Loucy (cell line): ENCODE data around the gene TBC1D22A.

Source experiments
- EZH2phosphoT487 ChIP-seq: fragments of 200-600 bp; IDR thresholded peaks from 2 replicates; pipeline ENCODE4 v1.6.1; 2018; ENCODE audit warnings: antibody characterized with exemption, mild to moderate bottlenecking, moderate library complexity, borderline replicate concordance
- TF ChIP-seq, protein P1 (sequence below): fragments of 200-600 bp; sonication (generic); conservative IDR thresholded peaks from 2 replicates; pipeline ENCODE4 v1.5.1; 2014; ENCODE audit warnings: mild to moderate bottlenecking, antibody characterized with exemption, low read length

DNA sequence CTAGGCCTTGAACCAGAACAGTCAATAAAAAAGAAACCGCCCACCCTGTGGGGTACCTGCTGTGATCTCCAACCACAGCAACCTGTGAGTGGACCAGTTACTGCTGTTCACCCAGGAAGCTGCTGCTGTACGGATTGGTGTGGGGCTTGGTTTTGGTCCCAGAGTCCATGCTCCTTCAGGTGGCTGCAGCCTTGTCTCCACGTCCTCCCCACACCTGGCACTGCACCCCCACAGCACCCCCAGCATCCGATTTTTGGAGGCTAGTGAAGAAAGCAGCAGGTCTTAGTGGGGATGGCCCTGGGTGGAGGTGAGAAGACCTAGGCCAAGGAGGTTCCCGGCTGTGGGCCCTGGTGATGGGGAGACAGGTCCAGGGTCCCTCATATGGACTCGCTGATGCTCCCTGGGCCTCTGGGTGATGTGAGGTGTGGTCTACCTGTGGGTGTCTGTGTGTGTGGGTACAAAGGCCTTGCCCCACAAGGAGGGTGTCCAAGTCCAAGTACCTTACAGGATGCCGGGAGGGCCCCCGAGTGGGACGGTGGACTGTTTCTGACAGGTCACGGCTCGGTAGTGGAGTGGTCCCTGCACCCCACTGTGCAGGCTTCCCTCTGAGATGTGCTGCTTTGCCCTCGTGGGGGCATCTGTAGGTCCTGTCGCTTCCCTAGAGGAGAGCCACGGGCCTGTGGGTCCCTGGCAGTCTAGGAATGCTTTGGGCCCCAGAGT is 283.4 kb downstream of the TBC1D22A start:
- TF ChIP-seq, protein P1, sequence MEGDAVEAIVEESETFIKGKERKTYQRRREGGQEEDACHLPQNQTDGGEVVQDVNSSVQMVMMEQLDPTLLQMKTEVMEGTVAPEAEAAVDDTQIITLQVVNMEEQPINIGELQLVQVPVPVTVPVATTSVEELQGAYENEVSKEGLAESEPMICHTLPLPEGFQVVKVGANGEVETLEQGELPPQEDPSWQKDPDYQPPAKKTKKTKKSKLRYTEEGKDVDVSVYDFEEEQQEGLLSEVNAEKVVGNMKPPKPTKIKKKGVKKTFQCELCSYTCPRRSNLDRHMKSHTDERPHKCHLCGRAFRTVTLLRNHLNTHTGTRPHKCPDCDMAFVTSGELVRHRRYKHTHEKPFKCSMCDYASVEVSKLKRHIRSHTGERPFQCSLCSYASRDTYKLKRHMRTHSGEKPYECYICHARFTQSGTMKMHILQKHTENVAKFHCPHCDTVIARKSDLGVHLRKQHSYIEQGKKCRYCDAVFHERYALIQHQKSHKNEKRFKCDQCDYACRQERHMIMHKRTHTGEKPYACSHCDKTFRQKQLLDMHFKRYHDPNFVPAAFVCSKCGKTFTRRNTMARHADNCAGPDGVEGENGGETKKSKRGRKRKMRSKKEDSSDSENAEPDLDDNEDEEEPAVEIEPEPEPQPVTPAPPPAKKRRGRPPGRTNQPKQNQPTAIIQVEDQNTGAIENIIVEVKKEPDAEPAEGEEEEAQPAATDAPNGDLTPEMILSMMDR, result no peak
- no peak for TF ChIP-seq EZH2phosphoT487
